ENCODE results near the gene COL4A2.

DNA sequence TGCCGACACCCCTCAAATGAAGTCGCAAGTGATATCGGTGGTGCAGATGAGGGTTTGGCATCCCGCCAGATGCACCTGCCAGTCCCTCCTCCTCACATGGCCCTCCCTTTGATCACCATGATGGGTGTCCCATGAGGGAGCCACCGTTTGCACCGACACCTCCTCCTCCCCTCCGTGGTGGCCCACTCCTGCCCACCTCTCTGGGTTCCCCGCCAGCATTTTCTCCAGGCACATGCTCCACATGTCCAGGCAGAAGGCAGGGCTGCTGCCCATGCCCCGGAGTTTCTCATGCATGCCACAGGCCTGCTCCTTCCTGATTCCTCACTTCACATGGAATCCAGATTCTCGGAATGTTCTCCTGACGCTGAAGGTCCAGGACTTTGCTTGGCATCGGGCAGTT lies 49.3 kb downstream of the COL4A2 start:
- TF ChIP-seq ZFX (IDR thresholded peaks at IDR 0.05) (no peak), SP1 (IDR thresholded peaks at IDR 0.05; ENCODE audit: low read depth) (no peak), POLR2A (IDR thresholded peaks at IDR 0.05; ENCODE audit: borderline replicate concordance, extremely low read depth, insufficient read depth, insufficient read length) (no peak)
- TF ChIP-seq, protein P1, sequence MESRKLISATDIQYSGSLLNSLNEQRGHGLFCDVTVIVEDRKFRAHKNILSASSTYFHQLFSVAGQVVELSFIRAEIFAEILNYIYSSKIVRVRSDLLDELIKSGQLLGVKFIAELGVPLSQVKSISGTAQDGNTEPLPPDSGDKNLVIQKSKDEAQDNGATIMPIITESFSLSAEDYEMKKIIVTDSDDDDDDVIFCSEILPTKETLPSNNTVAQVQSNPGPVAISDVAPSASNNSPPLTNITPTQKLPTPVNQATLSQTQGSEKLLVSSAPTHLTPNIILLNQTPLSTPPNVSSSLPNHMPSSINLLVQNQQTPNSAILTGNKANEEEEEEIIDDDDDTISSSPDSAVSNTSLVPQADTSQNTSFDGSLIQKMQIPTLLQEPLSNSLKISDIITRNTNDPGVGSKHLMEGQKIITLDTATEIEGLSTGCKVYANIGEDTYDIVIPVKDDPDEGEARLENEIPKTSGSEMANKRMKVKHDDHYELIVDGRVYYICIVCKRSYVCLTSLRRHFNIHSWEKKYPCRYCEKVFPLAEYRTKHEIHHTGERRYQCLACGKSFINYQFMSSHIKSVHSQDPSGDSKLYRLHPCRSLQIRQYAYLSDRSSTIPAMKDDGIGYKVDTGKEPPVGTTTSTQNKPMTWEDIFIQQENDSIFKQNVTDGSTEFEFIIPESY (IDR thresholded peaks at IDR 0.05; ENCODE audit: extremely low read depth, insufficient replicate concordance, low read length), result no peak
